Measurements from ENCODE around the gene NOS1.

The NOS1 gene

DNA sequence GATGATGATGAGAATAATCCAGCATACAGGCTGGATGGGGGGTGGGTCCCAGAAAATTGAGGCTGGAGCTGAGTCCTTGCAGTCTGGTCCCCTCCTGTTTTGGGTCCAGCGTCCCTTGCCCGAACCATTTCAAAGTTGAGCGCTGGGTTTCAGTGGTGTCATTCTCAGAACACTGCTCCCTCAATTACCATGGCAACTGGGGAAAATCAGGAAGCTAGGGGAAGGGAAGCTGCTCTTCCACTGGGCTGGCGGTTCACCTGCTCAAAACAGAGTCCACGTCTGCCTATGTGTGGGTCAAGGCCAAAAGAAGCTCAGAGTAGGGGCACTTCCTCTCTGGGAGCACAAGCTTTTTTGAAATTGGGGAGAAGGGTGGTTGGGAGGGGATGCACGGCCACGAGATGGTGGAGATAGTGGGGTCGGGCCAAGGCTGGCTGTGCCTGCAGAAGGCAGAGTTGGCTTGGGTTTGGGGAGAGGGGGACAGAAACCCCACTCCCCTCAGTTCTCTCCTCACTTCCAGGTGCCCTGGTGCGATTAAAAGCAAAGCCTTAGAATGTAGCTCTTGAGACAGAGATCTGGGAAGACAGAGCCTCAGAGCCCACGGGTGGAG is 1.7 kb upstream of the NOS1 start:
- DNase-seq = no peak

DNA sequence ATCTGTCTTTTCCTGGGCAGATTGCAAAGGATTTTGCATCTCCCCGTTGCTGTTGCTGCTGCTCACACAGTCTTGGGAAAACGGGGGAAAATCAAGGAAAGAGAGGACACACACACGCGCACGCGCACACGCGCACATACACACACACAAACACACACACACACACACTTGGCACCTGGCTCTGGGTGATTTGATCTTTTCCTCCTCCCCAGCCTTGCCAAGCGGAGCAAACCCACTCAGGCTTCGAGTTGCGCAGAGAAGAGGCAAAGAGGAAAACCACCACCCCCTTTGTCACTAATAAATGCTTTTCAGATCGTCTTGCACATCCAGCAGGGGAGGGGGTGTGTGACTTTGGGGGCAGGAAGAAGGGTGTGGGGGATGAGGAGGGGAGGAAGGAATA is 965 bp upstream of the NOS1 start:
- no peak for DNase-seq

DNA sequence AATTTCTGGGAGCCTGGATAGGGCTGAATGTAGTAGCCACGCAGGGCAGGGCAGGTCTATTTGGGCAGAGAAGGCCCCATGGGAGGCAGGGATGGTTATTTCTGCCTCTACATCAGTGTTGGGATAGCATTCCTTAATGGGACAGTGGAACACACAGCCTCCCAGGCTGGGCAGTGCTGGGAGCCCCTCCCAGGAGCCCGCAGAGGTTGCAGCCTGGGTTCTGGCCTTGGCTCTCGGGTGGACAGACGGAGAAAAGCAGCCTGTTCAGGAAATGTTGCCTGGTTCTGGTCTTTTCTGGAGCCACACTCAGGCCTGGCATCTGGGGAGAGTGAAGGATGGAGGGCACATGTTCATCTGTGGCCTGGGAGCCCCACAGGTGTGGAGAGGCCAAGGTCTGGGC is 479 bp upstream of the NOS1 start:
- no peak for DNase-seq

DNA sequence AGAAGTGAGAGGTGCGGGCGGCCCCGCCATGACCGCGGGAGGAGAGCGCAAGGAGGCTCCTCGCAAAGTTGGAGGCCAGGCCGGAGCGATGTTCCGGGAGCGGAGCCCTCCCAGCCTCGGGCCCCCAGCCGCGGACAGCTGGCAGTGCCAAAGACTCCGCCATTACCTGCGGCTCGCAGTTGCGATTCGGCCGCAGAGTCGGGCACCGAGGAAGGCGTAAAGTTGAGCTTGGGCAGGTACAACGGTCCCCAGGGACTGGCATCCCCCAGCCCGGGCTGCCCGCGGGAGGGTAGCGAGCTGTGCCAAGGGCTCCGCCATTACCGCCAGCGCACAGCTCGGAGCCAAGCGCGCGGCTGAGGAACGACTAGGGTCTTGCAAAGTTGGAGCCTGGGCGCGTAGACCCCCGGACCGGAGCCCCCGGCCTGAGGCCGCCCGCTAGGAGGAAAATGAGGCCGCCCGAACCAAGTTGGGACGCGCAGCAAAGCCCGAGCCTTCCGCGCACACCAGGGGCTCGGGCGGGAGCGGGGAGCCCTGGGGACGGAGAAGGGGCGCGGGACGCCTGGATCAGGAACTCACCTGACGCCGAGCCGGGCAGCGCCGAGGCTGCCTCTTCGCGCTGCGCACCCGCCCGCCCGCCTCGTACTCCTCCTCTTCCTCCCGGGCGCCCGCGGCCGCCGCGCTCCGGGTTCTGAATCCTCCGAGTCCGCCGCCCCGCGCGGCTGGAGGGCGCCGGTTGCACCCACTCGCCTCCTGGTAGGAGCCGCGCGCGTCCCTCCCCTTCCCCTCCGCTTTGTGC is 677 bp downstream of the NOS1 start:
- DNase-seq = no peak

DNA sequence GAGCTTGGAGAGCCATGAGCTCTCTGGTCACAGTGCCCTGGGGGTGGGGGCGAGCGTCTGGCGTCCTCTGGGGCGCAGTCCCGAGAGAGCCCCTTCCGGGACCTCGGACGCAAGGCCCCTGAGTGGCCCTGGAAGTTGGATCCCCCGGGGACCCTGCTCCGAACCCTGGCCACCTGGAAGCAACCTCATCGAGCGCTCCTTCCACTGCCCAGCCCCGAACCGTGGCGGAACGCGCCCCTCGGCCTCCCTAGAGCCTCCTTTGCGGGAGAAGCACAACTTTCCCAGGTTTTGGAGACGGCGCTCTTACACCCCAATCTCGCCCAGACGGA is 1.2 kb downstream of the NOS1 start:
- DNase-seq = no peak

DNA sequence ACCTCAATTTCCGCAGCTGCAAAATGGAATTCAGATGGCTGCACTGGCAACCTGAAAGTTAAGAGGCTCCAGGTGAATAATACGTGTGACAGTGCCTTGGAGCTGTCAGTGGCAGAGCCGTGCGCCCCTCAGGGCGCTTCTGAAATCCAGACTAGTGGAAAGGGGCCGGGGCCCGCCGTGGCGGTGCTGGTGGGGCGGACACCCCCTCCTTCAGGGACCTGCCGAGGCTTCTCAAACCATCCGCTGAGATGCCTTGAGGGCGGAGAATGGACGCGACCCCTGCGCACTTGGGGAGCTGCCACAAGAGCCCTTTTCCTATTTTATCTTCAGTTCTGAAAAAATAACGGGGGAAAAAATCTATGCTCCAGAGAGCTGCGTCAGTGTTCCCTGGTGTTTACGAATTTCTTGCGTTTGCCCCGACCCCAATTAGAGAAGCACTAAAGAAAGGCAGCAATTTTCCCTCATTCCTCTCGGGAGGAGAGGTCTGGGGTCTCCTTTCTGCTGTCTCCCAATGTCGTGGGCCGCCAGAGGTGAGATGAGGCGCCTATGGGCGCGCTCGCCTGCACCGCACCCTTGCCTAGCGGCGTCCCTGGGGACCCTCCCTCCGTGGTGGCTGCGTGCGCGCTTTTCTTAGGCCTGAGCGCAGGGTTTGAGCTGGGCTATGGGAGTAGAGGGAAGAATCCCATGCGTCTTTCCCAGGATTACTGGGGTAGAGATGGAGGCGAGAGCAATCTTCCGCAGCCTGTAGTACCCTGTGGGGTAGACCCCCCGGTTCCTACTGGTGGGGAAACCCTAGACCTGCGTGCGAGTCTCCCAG is 2.2 kb downstream of the NOS1 start:
- no peak for DNase-seq

DNA sequence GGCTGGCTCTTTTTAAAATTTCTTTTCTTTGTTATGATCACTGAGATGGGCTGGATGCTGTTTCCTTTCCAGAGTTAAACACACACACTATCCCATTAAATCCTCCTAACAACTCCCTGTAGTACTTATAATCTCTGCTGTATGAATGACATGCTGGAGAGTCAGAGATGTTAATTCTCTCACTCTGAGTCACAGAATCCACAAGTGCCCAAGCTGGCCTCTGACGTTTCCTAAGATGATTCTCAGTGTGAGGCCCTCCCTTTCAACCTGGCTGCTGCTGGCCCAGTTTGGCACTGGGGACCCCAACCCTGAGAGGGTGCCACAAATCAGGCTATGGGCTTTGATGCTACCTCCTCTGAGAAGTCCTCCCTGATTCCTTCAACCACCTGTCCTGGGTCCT is 5.4 kb downstream of the NOS1 start:
- no peak for DNase-seq

DNA sequence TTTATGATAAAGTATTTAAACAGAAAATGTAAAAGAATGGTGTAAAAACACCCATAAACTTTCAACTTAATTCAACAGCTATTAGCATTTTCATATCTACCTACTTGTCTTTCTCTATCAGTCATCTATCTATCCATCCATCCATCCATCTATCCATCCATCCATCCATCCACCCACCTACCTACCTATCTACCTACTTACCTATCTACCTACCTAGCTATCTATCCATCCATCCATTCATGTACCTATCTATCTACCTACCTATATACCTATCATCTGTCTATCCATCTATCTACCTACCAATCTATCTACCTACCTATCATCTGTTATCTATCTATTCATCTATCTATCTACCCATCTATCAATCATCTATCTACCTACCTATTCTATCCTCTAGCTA is 8.5 kb downstream of the NOS1 start:
- no peak for DNase-seq

DNA sequence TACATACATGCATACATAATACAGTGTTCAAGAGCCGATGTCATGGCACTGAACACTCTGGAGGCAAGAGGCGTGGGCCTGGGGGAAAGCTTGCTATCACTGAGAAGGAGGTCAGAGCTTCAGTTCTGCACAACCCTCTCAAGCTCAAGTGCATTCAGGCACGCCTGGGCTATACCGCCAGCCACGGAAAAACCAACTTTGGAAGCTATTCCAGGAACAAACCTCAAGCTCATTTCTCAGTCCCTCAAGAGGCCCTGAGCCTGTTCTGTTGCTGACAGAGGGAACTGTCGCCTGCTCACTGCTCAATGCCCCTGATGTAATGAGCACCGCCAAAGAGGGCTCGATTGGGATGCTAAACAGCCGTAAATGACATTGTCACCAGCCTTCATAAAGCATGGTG is 9.2 kb downstream of the NOS1 start:
- DNase-seq = no peak

DNA sequence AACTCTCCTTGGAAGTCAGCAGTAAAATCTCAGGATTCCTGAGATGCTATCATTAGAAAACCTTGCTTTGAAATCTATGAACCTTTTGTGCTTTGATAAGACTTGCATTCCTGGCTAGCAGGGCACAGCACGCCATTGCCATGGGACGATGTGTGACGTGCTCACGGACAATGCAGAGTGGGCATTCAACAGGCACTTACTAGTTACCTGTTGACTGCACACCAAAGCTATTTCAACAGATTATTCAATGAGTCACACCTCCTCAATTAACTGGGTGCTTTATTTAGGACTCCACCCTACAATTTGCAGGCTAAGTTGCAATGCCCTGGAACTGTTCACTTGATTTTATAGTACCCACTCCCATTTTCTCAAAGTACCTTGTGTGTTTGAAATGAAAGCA is 11.3 kb downstream of the NOS1 start:
- DNase-seq = no peak

DNA sequence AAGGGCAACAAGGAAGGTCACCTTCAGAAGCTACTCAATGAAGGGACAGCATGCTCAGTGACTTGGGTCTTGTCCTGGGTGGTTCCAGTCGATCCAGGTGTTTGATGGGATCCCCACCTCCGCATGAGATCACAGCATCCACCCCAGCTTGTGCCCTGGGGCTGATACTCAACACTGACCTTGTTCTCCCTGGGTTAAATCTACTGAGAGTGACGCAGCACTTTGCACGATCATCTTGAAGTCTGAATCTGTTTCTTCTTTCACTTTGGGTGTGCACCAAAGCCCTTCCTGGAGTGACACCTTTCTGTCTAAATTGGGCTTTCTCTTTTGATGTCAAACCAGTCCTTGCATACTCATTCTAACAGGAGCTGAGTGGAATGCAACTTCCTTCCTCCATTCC is 13.8 kb downstream of the NOS1 start:
- no peak for DNase-seq

DNA sequence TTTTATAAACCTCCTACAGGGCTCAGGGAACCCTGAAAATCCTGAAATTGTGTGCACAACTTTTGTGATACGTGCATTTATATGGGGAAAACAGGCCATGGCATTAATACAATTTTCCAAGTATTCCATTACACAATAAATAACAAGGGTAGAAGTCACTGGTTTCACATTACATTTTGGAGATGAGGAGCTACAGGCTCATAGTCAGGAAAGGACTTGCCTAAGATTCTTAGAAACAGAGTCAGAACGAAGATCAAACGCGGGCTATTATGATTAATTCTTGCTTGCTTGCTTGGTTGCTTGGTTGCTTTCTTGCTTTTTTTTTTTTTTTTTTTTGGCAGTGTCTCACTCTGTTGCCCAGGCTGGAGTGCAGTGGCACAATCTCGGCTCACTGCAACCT is 16.7 kb downstream of the NOS1 start:
- DNase-seq = no peak

DNA sequence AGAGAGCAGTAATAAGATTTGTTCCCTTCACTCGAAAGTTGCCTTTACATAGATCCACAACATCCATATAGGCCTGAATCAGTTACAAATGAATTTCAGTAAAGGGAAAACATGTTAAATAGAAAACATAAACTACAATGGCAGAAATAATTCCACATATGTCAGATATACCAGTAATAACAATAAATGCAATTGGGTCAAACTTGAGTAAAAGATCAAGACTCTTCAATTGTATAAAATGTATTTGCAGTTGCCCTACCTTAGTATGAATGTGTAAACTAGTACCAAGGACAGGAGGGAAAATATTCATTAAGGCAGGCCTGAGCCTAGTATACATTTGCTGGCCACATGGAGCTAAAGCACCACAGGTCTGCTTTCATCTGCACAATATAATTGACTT is 17.6 kb downstream of the NOS1 start:
- no peak for DNase-seq

DNA sequence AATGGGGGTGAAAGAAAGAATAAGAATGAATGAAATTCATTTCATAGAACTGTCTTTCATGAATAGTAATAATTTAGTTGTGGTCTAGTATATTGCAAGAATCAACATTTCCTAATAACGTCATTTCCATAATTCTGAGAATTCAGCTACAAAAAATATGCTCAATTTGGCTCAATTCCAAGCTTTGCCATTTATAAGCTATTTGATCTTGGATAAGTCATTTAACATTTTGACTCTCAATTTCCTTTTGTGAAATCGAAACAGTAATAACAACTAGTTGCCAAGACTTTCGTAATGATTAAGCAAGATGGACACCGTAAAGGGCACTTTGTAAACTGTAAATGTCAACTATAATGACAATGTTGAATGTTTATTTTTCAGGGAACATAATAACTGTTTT is 18.1 kb downstream of the NOS1 start:
- DNase-seq = no peak

DNA sequence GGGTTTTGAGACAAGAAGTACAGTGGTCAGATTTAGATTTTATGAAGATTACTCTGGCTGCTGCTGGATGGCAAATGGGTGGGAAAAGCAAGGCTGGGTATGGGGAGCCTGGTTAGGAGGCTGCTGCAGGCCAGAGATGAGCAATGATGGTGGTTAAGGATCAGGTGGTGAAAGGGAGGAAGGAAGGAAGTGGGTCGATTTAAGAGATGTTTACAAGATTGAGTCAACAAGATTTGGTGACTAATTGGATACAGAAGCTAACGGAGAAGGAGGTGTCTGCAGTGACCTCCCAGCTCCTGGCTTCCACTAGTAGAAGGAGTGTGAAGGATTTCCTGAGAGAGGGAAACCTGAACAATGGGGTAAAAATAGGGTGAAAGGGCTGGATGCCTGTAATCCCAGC is 18.7 kb downstream of the NOS1 start:
- DNase-seq = no peak

DNA sequence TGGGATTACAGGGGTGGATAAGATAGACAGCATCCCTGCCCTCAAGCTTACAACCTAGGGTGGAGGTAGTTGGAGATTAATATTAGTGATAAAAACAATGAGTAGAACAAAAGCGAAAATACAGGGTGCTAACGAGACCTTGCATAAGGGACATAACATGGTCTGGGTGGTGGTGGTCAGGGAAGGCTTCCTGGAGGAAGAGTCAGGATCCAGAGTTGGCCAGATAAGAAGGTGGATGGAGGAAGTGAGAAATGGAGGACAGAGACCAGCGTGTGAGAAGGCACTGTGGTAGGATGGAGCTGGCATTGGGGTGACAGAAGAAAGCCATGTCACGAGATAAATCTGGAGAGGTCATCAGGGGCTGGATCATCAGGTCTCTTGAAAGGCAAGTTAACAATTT is 19.2 kb downstream of the NOS1 start:
- no peak for DNase-seq

DNA sequence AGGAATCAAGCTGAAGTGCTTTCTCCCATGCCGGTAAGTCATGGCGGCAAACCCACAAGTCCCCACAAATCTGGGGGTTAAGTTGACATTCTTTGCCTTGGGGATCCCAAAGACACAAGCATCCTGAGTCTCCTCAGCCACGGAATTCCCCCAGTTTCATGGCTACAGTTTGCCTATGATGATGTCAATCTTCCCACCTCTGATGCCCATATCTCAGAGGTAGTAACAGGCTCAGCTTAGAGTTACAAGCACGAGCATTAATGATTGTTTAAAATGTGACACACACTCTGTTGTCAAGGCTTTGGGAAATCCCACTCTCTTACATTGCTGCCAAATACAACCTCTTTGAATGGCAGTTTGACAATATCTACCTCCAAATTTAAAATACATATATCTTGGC is 22.3 kb downstream of the NOS1 start:
- DNase-seq = no peak

DNA sequence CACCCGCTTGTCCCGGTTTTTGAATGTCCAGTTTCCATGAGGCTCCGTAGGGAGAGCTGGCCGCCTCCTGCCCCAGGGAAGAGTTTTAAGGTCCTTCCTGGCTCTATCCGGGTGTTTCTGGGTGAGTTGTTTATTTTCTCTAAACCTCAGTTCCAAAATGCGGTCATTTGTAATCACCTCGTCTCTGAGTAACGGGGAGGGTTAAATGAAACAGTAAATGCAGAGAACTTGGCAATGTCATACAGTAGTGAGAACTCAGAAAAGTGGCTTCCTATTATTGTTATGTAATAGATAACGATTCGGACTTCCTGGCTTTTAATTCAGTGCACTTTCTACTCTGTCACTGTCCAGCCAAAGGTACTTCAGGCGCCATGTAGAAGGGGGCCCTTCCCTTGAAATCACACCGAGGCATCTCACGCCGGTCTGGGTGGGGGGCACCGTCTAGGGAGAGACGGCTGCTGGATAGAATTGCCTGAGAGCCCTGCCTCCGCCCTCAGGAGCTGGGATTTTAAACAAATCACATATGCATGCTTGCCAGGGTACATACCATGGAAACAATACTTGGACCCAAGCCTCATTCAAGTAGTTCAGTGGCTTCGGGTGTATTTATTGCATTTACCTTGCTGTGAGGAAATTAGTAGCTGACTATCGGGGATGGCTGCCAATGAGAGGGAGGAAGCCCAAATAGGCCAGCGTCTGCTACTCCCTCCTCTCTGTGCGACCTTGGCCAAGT is 26.4 kb downstream of the NOS1 start:
- DNase-seq = no peak

DNA sequence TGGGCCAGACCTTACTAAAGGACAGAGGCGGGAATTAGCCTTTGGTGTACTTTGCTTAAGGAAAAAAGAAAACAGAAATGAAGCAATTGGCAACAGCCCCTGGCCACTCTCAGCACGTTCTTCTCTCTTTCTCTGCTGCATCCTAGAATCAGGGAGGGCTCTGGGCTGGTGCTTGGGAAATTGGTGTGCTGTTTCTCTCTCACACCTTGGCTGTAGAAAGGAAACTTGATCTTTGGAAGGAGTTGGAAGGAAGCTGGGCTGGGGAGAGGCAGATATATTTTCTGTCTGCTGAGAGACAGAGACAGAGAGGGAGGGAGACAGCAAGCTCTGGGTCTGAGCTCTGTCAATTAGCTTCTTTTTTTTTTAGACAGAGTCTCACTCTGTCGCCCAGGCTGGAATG is 27.4 kb downstream of the NOS1 start:
- no peak for DNase-seq

DNA sequence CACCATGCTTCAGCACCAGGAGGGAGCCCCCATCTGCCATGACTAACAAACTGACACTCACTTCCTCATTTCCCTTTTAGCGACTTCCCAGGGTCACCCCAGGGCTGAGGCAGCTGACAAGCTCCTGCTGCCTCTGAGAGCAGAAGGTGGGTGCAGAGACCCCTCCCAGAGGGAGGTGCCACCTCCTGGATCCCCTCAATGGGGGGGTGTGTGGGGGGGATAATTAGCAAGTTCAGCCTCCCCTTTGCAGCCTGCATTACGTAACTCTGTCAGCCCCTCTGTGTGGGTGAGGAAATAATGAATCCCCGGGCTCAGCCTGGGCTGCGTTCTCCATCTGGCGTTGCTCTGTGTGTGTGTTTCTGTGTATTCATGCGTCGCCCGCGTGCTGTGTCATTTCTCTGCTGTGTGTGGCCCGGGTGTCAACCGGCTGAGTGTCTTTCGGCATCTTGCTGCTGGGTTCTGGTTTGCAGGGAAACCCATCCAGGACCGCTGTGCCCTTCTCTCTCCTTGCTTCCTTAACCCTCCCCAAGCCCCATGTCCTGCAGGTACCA is 28.0 kb downstream of the NOS1 start:
- DNase-seq = no peak

DNA sequence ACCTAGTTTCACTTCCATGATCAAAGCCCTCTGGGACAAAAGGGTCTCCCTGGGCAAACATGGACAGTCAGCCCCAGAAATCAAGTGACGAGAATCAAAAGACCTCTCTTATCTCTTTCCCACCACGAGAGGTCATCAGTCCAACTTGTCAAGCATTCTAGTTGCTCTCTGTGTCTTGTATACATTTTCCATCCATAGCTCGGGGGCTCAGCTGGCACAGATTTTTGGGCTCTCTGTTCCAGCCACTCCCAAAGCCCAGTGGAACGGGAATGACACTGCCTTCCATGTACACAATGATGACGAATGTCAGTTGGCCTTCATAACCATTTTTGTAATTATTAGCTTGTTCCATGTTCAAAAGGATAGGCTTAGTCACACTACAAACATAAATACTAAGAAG is 29.7 kb downstream of the NOS1 start:
- no peak for DNase-seq

DNA sequence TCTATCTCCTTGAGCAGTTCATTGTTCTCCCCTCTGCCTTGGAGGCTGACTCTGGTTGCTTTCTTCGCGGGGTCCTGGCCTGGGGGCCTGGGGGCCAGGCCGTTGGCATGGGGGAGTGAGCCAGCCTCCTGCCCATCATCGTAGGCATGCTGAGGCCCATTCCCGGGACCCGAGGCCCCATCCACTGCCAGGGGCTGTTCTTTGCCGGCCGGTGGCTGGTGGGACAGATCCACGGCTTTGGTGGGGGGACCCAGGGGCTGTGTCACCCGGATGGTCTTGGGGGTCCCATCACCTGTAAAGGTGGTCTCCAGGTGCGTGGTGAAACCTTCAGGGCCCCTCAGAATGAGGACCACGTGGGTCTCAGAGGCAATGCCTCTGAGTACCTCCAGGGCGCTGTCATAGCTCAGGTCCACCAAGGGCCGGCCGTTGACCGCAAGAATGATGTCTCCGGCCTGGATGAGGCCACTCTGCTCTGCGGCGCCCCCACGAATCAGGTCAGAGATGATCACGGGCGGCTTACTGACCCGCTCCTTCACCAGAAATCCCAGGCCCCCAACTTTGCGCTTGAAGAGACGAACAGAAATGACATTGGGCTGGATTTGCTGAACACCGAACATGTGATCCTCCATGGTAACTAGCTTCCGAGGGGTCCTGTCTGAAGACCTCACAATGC is 30.8 kb downstream of the NOS1 start:
- DNase-seq = no peak
